Hepatocyte (in vitro differentiated cells): ENCODE measurements around the gene B4GALT5. TPM values are rescaled to one million over a fixed set of nuclear protein-coding genes. Genes with fewer than 3 reads are reported as not detected.

Experiments
- DNase-seq: peaks from one replicate; pipeline ENCODE4 v3.0.0-alpha.2; 2016; ENCODE audit warnings: low spot score
- H2AFZ ChIP-seq: fragments of 200-600 bp; sonication (generic); 2 replicates; pipeline ENCODE4 v1.6.0; 2016; ENCODE audit warnings: antibody characterized with exemption, mild to moderate bottlenecking
- H3K27ac ChIP-seq: fragments of 200-600 bp; sonication (generic); 2 replicates; pipeline ENCODE4 v1.5.1; 2016; ENCODE audit warnings: mild to moderate bottlenecking
- H3K27me3 ChIP-seq: fragments of 200-600 bp; sonication (generic); 2 replicates; pipeline ENCODE4 v1.6.1; 2016
- H3K36me3 ChIP-seq: fragments of 200-600 bp; sonication (generic); replicated peaks from 2 replicates; pipeline ENCODE4 v1.5.1; 2016; ENCODE audit warnings: low read depth; ENCODE audit not compliant: insufficient read depth
- H3K4me1 ChIP-seq: fragments of 200-600 bp; sonication (generic); 2 replicates; pipeline ENCODE4 v1.5.1; 2016; ENCODE audit warnings: mild to moderate bottlenecking, moderate library complexity; ENCODE audit not compliant: insufficient read depth
- H3K4me2 ChIP-seq: fragments of 200-600 bp; sonication (generic); 2 replicates; pipeline ENCODE4 v1.6.0; 2016
- H3K4me3 ChIP-seq: fragments of 200-600 bp; sonication (generic); 2 replicates; pipeline ENCODE4 v1.5.1; 2016; ENCODE audit warnings: mild to moderate bottlenecking
- H3K79me2 ChIP-seq: fragments of 200-600 bp; sonication (generic); 2 replicates; pipeline ENCODE4 v1.6.0; 2017; ENCODE audit warnings: mild to moderate bottlenecking
- H3K9me2 ChIP-seq: fragments of 200-600 bp; sonication (generic); replicated peaks from 2 replicates; pipeline ENCODE4 v1.6.0; 2017; ENCODE audit warnings: mild to moderate bottlenecking; ENCODE audit not compliant: insufficient read depth
- H3K9me3 ChIP-seq: fragments of 200-600 bp; sonication (generic); 2 replicates; pipeline ENCODE4 v1.5.1; 2016; ENCODE audit warnings: low read depth, mild to moderate bottlenecking
- H4K20me1 ChIP-seq: fragments of 200-600 bp; sonication (generic); 2 replicates; pipeline ENCODE4 v1.6.0; 2016; ENCODE audit warnings: mild to moderate bottlenecking; ENCODE audit not compliant: insufficient read depth, poor library complexity, severe bottlenecking
- CTCF ChIP-seq: fragments of 200-600 bp; sonication (generic); IDR thresholded peaks from 2 replicates; pipeline ENCODE4 v1.5.1; 2016; ENCODE audit warnings: antibody characterized with exemption, mild to moderate bottlenecking; ENCODE audit not compliant: poor library complexity
- EZH2 ChIP-seq: fragments of 200-600 bp; sonication (generic); IDR thresholded peaks from 2 replicates; pipeline ENCODE4 v1.6.1; 2016; ENCODE audit warnings: antibody characterized with exemption, mild to moderate bottlenecking, borderline replicate concordance
- EZH2phosphoT487 ChIP-seq: fragments of 200-600 bp; sonication (generic); IDR thresholded peaks from one replicate; pipeline ENCODE4 v1.6.1; 2018; ENCODE audit warnings: antibody characterized with exemption, mild to moderate bottlenecking, low read depth, moderate library complexity; ENCODE audit not compliant: unreplicated experiment, severe bottlenecking
- WGBS: methylation state at CpG from one replicate; pipeline ENCODE4 v1.1.6; 2016; ENCODE audit warnings: low lambda C conversion rate; ENCODE audit errors: missing lambda C conversion rate; 5-methylcytosine and 5-hydroxymethylcytosine counted together
- polyA plus RNA-seq: library from polyadenylated mRNA; unstranded; fragments of >200 nt; fragmentation: Nextera tagmentation; extraction: Ambion mirVana; gene quantifications from 2 replicates; pipeline ENCODE4 v1.2.1, GENCODE V29; 2016
- total RNA-seq: library from RNA; depleted of rRNA; stranded (reverse); fragments of >200 nt; gene quantifications from 2 replicates; pipeline ENCODE4 v1.2.3, GENCODE V29; 2014

B4GALT5 gene
- total and polyA plus RNA-seq, 2 experiments from 2014 or later, result 12.9 to 41.8 TPM

GRCh38 chr20:49622243-49622642, 91.4 kb downstream of the B4GALT5 start:
- no peaks in the 10 kb centered on the region for H4K20me1 ChIP-seq
- TF ChIP-seq EZH2, result no peak
- no peak for TF ChIP-seq CTCF
- TF ChIP-seq EZH2phosphoT487, result no peak
- H3K4me3 ChIP-seq, result no peak overlapping the region
- H3K79me2 ChIP-seq, result no peaks in the 10 kb centered on the region
- H3K4me1 ChIP-seq, result no peaks in the 10 kb centered on the region
- H3K27me3 ChIP-seq, result no peaks in the 10 kb centered on the region
- H3K9me2 ChIP-seq, result no peaks in the 10 kb centered on the region
- H3K4me2 ChIP-seq, result no peak overlapping the region
- no peaks in the 10 kb centered on the region for H3K36me3 ChIP-seq
- H3K27ac ChIP-seq, result no peak overlapping the region
- no peak for DNase-seq
- no peaks in the 10 kb centered on the region for H3K9me3 ChIP-seq
- no peak overlapping the region for H2AFZ ChIP-seq
- WGBS, result 83% methylated on average over 1 of the region's 1 CpG

- H3K36me3 ChIP-seq, result no peaks in the 10 kb centered on the region
- no peak for DNase-seq
- no peaks in the 10 kb centered on the region for H3K9me3 ChIP-seq
- no peaks in the 10 kb centered on the region for H3K9me2 ChIP-seq
- 88% methylated on average over 12 of the region's 12 CpGs for WGBS
- no peaks in the 10 kb centered on the region for H3K4me1 ChIP-seq
- no peaks in the 10 kb centered on the region for H3K27me3 ChIP-seq
- TF ChIP-seq CTCF, result no peak
- TF ChIP-seq EZH2, result no peak
- TF ChIP-seq EZH2phosphoT487, result no peak
- no peak overlapping the region for H3K4me3 ChIP-seq
- H3K79me2 ChIP-seq, result no peaks in the 10 kb centered on the region
- H3K4me2 ChIP-seq, result no peak overlapping the region
- H3K27ac ChIP-seq, result no peak overlapping the region
- H2AFZ ChIP-seq, result no peak overlapping the region
- no peaks in the 10 kb centered on the region for H4K20me1 ChIP-seq
These were observed 93.1 kb downstream of the B4GALT5 start for GRCh38 chr20:49620364-49621240.

GRCh38 chr20:49619113-49620048, 94.3 kb downstream of the B4GALT5 start:
- Histone ChIP-seq H3K4me1 (no peaks in the 10 kb centered on the region), H3K4me2 (no peak overlapping the region), H3K27me3 (no peaks in the 10 kb centered on the region), H3K9me2 (no peaks in the 10 kb centered on the region), H3K36me3 (no peaks in the 10 kb centered on the region), H3K79me2 (no peaks in the 10 kb centered on the region), H4K20me1 (no peaks in the 10 kb centered on the region), H2AFZ (no peak overlapping the region), H3K4me3 (no peak overlapping the region), H3K9me3 (no peaks in the 10 kb centered on the region), H3K27ac (no peak overlapping the region)
- DNase-seq, result no peak
- TF ChIP-seq EZH2phosphoT487, result no peak
- no peak for TF ChIP-seq CTCF
- no peak for TF ChIP-seq EZH2
- WGBS, result 100% methylated on average over 4 of the region's 4 CpGs
